Colon (tissue), 2 donors: ENCODE measurements around the gene FCER1G.
"Not testable (repeated sequence)": the region's sequence is repeated elsewhere in the genome, so short reads cannot be mapped to it uniquely, and the experiment has no call there.

ENCODE experiments used
- FAIRE-seq: peaks from 2 replicates; lab custom pipeline; 2012; peaks lifted over from hg19 to GRCh38; lab: Jason Lieb, UNC
- donor health status: control.
- donor health status: control.

The FCER1G gene

DNA sequence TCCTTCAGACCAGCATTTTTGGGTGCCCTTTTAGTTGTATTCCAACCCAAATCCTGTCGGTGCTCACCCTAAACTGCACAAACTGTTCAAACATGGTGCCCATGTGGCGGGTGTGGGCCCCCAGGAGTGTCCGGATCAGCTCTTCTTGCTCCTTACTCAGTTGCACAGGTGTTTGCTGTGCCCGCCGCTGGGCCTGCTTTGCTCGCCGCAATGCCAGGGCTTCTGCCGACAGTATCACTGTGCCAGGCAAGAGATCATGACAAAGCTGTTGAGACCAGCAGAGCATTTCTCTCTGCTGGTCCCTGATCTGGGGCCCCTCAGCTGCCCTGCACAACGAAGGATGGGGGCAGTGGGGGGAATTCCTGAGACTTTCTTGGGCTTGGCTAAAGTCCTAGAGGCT, 18.0 kb downstream of the FCER1G start:
- FAIRE-seq: no peak

GRCh38 chr1:161235957-161236775, 21.1 kb downstream of the FCER1G start:
- FAIRE-seq: no peak

DNA sequence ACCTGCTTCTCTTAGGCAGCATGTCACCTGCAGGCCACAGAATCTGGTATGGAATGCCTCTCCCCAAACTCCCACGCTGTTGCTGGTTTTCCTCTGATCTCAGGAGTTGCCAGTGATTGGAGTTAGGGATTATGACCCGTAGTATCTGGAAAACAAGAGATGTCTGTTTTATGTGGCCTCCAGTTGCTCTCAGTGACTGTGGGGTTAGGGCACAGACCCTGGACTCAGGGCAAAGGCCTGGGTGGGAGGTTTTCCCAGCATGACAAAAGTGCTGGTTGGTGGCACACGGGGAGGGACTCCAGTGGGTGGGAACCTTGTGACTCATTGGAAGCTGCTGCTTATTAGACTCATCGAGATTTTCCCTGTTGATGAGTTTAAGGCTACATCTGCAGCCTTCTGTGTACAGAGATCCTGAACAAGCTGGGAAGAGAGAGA, 23.0 kb downstream of the FCER1G start, which contains the start of gene NR1I3:
NR1I3 (minus strand) TSS at position 165 of the 435 bp plus-strand sequence. CDS start 1,638 bp downstream, outside the sequence.
- no peak for FAIRE-seq

- FAIRE-seq: no peak
Measured at GRCh38 chr1:161241682-161242081, 26.6 kb downstream of the FCER1G start.

DNA sequence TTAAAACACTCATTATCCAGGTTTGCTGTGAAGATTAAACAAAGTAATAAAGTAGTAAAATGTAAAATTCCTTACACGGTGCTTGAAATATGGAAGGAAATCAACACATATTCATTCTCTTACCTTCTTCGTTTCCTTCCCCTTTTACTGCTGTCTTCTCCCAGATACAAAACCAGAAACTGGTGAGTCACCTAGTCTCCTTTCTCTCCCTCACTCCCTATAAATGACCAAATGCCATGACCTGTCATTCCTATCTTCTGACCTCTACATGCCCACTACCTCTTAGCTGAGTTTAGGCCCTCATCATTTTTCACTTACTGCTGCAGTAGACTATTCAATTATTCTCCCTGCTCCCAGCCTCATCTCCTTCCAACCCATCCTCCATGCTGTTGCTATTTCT, 27.2 kb downstream of the FCER1G start:
- no peak for FAIRE-seq

DNA sequence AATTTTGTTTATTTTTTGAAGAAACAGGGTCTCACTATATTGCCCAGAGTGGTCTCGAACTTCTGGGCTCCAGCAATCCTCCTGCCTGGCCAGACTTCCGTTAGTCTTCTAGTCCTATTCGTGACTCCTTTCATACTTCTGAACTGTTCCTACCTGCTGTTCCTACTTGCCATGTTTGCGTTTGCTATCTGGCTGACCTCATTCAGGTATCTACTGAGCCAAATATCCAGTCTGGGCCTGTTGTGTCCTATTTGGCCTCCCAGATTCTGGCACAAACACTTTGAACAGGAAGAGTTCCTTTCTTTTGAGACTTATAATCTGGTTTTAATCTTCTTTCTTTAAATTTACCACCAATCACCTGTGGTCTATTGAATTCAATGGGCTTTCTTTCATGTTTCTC, 29.8 kb downstream of the FCER1G start:
- no peak for FAIRE-seq

GRCh38 chr1:161250100-161250499, 35.0 kb downstream of the FCER1G start:
- not testable (repeated sequence) for FAIRE-seq

DNA sequence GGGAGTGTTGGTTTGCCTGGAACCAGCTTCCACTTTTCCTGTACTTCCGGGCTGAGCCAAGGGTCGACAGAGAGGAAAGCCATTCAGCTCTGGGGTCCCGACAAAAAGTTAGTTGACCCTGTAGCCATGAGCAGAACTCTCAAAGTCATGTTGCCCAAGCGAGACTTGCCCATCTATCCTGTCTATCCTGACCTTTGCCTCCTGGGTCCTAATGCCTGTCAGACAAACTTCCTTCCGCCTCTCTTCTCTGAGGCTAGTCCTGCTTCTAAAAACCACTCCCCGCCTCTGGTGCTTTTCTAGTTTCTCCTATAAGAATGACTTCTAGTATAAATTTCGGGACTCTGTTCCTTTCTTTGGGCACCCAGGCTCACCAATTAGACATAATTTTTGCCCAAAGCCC, 35.7 kb downstream of the FCER1G start:
- FAIRE-seq: no peak

DNA sequence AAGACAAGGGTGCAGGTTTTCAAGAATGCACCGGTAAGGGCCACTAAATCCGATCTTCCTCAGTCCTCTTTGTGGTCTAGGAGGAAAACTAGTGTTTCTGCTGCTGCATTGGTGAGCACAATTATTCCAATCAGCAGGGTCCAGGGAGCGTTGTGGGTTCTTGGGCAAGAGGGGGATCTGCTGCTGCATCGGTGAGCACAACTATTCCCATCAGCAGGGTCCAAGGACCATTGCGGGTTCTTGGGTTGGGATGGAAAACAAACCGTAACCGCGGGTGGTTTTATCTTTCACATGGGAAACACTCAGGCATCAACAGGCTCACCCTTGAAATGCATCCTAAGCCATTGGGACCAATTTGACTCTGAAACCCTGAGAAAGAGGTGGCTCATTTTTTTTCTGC, 36.5 kb downstream of the FCER1G start:
- FAIRE-seq: no peak

- not testable (repeated sequence) for FAIRE-seq
Measured at GRCh38 chr1:161255302-161255701, 40.2 kb downstream of the FCER1G start.

- FAIRE-seq: not testable (repeated sequence)
Measured at GRCh38 chr1:161255955-161256520, 40.9 kb downstream of the FCER1G start.

- not testable (repeated sequence) for FAIRE-seq
Measured at GRCh38 chr1:161257109-161257508, 42.0 kb downstream of the FCER1G start.

DNA sequence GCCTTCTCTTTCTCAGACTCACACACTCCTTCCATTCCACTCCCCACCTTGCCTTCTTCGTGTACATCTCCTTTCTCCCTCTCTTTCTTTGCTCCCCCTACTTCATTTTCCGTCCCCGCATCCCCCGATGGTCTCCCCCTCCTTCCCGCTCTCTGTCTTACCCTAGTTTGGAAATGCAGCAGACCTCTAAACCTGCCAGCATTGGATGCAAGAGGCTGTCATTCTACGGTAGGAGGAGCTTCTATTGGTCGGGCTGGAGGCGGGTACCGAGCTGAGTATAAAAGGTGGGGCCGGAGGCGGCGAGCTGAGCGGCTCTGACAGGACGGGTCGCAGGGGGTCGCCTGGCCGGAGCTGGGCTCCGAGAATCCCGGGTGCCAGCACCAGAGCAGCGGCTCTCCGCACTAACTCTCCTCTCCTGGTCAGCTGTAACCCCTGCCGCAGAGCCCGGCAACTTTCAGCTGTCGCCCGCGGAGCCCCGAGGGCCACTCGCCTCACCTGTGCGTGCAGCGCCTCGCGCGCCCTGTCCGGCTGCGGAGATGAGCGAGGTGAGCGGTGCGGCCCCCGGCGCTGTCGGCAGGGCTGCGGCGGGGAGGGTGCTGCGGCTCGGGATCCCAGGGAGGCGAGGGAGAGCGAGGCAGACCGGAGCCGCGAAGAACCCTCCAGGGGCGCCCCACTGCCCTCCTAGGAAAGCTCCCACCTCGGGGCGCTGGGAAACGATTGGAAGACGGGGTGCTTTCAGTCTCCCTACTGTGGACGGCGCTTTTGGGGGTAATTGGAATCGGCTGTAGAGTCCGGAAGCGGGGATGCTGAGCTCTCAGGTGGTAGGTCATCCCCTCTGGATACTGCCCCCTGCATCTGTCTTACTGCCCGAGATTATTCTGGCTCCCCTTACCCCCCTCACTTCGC, 43.6 kb downstream of the FCER1G start, which contains the start of gene PCP4L1:
PCP4L1 (plus strand) TSS at position 307 of the 906 bp plus-strand sequence; CDS start at position 537, 230 bp downstream.
- no peak for FAIRE-seq

GRCh38 chr1:161259345-161259702, 44.2 kb downstream of the FCER1G start:
- no peak for FAIRE-seq

DNA sequence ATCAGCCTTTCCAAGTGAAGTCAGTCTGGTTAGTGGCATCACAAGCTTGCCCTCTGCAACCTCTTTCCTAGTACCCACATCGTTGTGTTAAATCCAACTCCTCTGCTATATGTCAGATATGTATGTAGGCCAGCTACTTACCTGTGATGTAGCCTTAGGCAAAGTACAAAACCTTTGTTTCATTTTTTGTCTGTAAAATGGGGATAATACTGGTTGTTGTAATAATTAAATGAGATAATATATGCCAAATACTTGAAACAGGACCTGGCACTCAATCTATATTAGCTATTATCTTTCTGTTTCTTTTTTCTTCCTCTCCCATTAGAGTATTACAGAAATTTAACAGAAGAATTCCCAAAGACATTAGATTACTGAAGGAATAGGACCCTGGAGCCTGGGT, 44.7 kb downstream of the FCER1G start:
- FAIRE-seq: no peak

GRCh38 chr1:161260376-161261260, 45.5 kb downstream of the FCER1G start:
- FAIRE-seq: no peak

GRCh38 chr1:161261261-161262235, 46.5 kb downstream of the FCER1G start:
- no peak for FAIRE-seq

DNA sequence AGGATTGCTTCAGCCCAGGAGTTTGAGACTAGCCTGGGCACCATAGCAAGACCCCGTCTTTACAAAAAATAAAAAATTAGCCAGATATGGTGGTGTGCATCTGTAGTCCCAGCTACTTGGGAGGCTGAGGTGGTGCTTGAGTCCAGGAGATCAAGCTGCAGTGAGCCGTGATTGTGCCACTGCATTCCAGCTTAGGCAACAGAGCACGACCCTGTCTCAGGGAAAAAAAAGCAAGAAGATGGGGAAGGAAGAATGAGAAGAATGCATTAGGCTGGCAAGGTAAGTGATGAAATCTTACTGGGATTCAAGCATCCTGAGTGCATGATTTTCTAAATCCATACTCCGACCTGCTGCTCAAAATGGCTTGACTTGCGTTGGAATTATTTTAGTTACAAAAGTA, 50.2 kb downstream of the FCER1G start:
- FAIRE-seq: no peak

- no peak for FAIRE-seq
Measured at GRCh38 chr1:161266202-161266601, 51.1 kb downstream of the FCER1G start.

- no peak for FAIRE-seq
Measured at GRCh38 chr1:161266836-161267235, 51.7 kb downstream of the FCER1G start.
